Thymus (tissue), 11 donors: ENCODE measurements around the gene OASL. TPM values are rescaled to one million over a fixed set of nuclear protein-coding genes. Genes with fewer than 3 reads are reported as not detected.

Experiments
- DNase-seq, 9 donors: peaks; one replicate each; pipeline ENCODE4 v3.0.0-alpha.2; 2013; ENCODE audit warnings: low spot score in 9 of 9, low read depth in 6 of 9, missing footprints in 1 of 9
- H3K27ac ChIP-seq, 2 donors: one replicate each; pipeline ENCODE4 v1.5.1; 2013; ENCODE audit warnings: control low read depth in 1 of 2, low read depth in 1 of 2, low read length in 1 of 2, mild to moderate bottlenecking in 1 of 2, moderate library complexity in 1 of 2
- H3K27me3 ChIP-seq, 2 donors: one replicate each; pipeline ENCODE4 v1.5.1; 2013; ENCODE audit warnings: low read length in 1 of 2; ENCODE audit not compliant: control insufficient read depth in 2 of 2, insufficient read depth in 1 of 2
- H3K36me3 ChIP-seq, 2 donors: one replicate each; pipeline ENCODE4 v1.5.1; 2013; ENCODE audit warnings: low read length in 1 of 2, mild to moderate bottlenecking in 1 of 2, moderate library complexity in 1 of 2; ENCODE audit not compliant: control insufficient read depth in 2 of 2, insufficient read depth in 2 of 2
- H3K4me1 ChIP-seq, 2 donors: one replicate each; pipeline ENCODE4 v1.5.1; 2013; ENCODE audit warnings: low read length in 2 of 2; ENCODE audit not compliant: control insufficient read depth in 2 of 2, insufficient read depth in 2 of 2
- H3K4me3 ChIP-seq, 2 donors: one replicate each; pipeline ENCODE4 v1.5.1; 2013; ENCODE audit warnings: low read length in 2 of 2, control low read depth in 1 of 2, mild to moderate bottlenecking in 1 of 2
- H3K9me3 ChIP-seq, 2 donors: one replicate each; pipeline ENCODE4 v1.5.1; 2013; ENCODE audit warnings: low read length in 1 of 2, mild to moderate bottlenecking in 1 of 2; ENCODE audit not compliant: control insufficient read depth in 2 of 2, insufficient read depth in 1 of 2
- WGBS: extraction: QIAGEN DNeasy Blood & Tissue Kit; methylation state at CpG from one replicate; pipeline ENCODE4 v1.1.7; 2013; 5-methylcytosine and 5-hydroxymethylcytosine counted together
- polyA plus RNA-seq: library from polyadenylated mRNA; stranded (reverse); fragments of 200-250 nt; gene quantifications from one replicate; pipeline ENCODE4 v1.2.3, GENCODE V29; 2013
- total RNA-seq: library from RNA; stranded (reverse); fragments of 120-200 nt; gene quantifications from one replicate; pipeline ENCODE4 v1.2.4, GENCODE V29; 2013
- donor health status: healthy.

The OASL gene
- total and polyA plus RNA-seq, 2 donors = 5.7 to 6.3 TPM

DNA sequence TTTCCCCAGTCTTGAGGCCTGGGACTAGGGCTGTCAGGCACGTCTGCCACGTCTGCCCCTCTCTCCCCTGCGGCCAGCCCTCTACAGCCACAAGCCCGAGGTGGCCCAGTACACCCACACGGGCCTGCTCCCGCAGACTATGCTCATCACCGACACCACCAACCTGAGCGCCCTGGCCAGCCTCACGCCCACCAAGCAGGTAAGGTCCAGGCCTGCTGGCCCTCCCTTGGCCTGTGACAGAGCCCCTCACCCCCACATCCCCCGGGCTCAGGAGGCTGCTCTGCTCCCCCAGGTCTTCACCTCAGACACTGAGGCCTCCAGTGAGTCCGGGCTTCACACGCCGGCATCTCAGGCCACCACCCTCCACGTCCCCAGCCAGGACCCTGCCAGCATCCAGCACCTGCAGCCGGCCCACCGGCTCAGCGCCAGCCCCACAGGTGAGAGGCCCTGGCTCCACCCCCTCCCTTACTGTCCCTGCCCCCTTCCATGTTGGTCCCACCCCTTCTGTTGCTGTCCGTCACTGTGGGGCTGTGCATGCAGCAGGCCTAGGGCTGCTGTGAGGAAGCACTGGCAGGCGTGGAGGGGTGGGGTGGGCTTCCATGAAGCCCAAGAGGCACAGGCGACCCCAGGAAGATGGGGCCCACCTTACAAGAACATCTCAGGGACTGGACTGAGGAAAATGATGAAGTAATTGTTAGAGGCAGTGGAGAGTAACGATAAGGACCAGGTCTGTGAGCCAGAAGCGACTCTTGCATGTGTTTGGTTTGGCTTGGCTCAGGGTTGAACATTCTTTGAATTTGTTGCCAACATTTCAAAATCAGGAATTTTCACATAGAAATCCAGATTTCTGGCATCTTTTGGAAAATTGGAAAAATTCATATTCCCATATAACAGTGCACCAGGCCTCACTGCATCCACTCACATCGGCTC, 39.6 kb downstream of the OASL start:
- no peak for DNase-seq
- WGBS = 80% methylated on average over 23 of the region's 23 CpGs

DNA sequence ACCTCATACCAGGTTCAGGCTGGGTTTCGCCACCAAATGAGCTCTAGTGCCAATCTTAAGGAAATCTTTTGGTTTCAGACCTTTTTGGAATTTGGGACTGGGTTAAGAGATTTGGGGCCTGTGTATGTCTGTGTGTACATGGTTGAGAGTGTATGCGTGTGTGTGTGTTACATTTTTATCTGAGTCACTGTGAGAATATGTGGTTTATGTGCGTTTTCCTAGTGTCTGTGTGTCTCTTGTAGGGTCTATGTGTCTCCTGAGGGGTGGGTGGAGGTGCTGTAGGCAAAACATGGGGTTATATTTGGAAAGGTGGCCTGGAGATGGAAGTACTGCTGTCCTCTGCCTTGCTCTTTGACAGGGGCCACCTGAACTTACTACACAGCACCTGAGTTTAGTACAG, 40.6 kb downstream of the OASL start:
- Histone ChIP-seq H3K4me1 (peaks cover 15 to 28% of the 10 kb centered on the region in 2 donors), H3K9me3 (peaks cover 0 to 5% of the 10 kb centered on the region in 2 donors), H3K27ac (no peak overlapping the region), H3K4me3 (no peak overlapping the region), H3K27me3 (no peaks in the 10 kb centered on the region), H3K36me3 (peaks cover 10 to 13% of the 10 kb centered on the region in 2 donors)
- 96% methylated on average over 3 of the region's 3 CpGs for WGBS
- no peak for DNase-seq

More for the DNA sequence above, 39.6 kb downstream of the OASL start:
- Histone ChIP-seq H3K27ac (no peak overlapping the region), H3K36me3 (peaks cover 20 to 23% of the 10 kb centered on the region in 2 donors), H3K27me3 (no peaks in the 10 kb centered on the region), H3K4me1 (peaks cover 15 to 28% of the 10 kb centered on the region in 2 donors), H3K4me3 (no peak overlapping the region), H3K9me3 (peaks cover 0 to 4% of the 10 kb centered on the region in 2 donors)

DNA sequence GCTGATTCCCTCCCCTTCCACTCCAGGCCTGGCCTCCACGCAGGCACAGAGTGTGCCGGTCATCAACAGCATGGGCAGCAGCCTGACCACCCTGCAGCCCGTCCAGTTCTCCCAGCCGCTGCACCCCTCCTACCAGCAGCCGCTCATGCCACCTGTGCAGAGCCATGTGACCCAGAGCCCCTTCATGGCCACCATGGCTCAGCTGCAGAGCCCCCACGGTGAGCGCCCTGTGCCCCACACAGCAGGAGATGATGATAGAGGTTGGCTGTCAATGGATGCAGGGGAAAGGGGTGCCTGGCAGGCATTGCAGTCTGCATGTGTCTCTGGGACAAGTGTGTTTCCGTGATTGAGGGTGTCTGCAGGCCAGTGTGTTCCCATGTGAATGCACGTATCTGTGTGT, 41.6 kb downstream of the OASL start:
- H3K27ac ChIP-seq = no peak overlapping the region
- no peak overlapping the region for H3K4me3 ChIP-seq
- no peaks in the 10 kb centered on the region for H3K27me3 ChIP-seq
- no peak for DNase-seq
- peaks cover 15 to 28% of the 10 kb centered on the region in 2 donors for H3K4me1 ChIP-seq
- H3K36me3 ChIP-seq = peaks cover 7 to 11% of the 10 kb centered on the region in 2 donors
- WGBS = 91% methylated on average over 9 of the region's 9 CpGs
- H3K9me3 ChIP-seq = peaks cover 0 to 7% of the 10 kb centered on the region in 2 donors

DNA sequence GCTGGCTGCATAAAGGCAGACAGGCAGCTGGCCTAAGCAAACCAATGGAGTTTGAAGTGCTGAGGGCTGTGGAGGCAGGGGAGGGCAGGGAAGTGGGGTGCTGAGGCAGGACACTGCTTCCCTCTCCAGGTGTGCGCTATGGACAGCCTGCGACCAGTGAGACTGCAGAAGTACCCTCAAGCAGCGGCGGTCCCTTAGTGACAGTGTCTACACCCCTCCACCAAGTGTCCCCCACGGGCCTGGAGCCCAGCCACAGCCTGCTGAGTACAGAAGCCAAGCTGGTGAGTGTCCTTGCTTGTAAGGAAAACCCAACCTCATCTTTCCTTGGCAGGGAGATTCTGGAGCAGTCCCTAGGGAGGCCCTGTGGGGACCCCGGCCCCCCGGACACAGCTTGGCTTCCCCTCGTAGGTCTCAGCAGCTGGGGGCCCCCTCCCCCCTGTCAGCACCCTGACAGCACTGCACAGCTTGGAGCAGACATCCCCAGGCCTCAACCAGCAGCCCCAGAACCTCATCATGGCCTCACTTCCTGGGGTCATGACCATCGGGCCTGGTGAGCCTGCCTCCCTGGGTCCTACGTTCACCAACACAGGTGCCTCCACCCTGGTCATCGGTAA, 42.8 kb downstream of the OASL start:
- H3K4me1 ChIP-seq = peaks cover 9 to 17% of the 10 kb centered on the region in 2 donors

DNA sequence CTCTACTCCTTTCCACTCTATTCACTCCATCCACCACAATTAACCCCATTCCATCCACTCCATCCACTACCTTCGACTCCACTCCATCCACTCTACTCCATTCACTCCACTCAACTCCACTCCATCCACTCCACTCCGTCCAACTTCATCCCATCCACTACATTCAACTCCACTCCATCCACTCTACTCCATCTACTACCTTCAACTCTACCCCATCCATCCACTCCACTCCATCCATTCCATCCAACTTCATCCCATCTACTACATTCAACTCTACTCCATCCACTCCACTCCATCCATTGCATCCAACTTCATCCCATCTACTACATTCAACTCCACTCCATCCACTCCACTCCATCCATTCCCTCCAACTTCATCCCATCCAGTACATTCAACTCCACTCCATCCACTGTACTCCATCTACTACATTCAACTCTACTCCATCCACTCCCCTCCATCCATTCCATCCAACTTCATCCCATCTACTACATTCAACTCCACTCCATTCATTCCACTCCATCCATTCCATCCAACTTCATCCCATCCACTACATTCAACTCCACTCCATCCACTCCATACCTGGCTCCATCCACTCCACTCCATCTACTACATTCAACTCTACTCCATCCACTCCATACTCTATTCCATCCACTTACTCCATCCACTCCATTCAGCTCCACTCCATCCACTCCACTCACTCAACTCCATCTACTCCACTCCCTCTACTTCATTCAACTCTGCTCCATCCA, 44.3 kb downstream of the OASL start:
- no peak for DNase-seq
- H3K9me3 ChIP-seq = peaks cover 0 to 7% of the 10 kb centered on the region in 2 donors
- no peaks in the 10 kb centered on the region for H3K36me3 ChIP-seq
- H3K4me1 ChIP-seq = peaks cover 0 to 2% of the 10 kb centered on the region in 2 donors
- H3K27me3 ChIP-seq = no peaks in the 10 kb centered on the region
- no peak overlapping the region for H3K4me3 ChIP-seq
- 95% methylated on average over 2 of the region's 2 CpGs for WGBS
- H3K27ac ChIP-seq = no peak overlapping the region

More for the DNA sequence above, 42.8 kb downstream of the OASL start:
- H3K36me3 ChIP-seq = peaks cover 0 to under 1% of the 10 kb centered on the region in 2 donors
- peaks cover 0 to 7% of the 10 kb centered on the region in 2 donors for H3K9me3 ChIP-seq
- H3K27ac ChIP-seq = no peak overlapping the region
- WGBS = 95% methylated on average over 11 of the region's 11 CpGs
- H3K27me3 ChIP-seq = no peaks in the 10 kb centered on the region
- no peak for DNase-seq
- H3K4me3 ChIP-seq = no peak overlapping the region

DNA sequence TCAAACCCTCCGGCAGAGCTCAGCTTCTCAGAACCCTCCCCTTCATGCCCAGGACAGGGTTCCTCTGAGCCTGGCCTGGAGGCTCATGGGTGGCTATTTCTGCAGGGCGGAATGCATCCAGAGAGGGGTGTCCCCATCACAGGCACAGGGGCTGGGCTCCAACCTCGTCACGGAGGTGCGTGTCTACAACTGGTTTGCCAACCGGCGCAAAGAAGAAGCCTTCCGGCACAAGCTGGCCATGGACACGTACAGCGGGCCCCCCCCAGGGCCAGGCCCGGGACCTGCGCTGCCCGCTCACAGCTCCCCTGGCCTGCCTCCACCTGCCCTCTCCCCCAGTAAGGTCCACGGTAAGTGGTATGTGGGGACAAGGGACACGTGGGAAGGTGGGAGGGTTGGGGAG, 45.0 kb downstream of the OASL start:
- no peak overlapping the region for H3K4me3 ChIP-seq
- no peaks in the 10 kb centered on the region for H3K27me3 ChIP-seq
- H3K36me3 ChIP-seq = no peaks in the 10 kb centered on the region
- whole genome bisulfite sequencing = 94% methylated on average over 15 of the region's 15 CpGs
- H3K27ac ChIP-seq = no peak overlapping the region
- no peak for DNase-seq
- H3K9me3 ChIP-seq = peaks cover 0 to 7% of the 10 kb centered on the region in 2 donors
- H3K4me1 ChIP-seq = no peaks in the 10 kb centered on the region

DNA sequence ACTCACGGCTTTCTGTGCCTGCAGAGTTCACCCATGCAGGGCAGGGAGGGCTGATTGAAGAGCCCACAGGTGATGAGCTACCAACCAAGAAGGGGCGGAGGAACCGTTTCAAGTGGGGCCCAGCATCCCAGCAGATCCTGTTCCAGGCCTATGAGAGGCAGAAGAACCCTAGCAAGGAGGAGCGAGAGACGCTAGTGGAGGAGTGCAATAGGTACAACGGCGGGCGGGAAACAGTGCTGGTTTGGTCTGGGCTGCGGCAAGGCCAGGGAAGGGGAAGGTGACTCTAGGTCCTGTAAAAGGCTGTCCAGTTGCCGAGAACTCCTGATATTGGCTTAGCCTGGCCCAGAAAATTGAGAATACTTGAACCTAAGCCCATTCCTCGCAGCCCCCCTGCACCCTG, 45.5 kb downstream of the OASL start:
- WGBS = 90% methylated on average over 11 of the region's 11 CpGs
- H3K27ac ChIP-seq = no peak overlapping the region
- DNase-seq = no peak
- no peaks in the 10 kb centered on the region for H3K4me1 ChIP-seq
- H3K4me3 ChIP-seq = no peak overlapping the region
- H3K27me3 ChIP-seq = no peaks in the 10 kb centered on the region
- H3K9me3 ChIP-seq = peaks cover 0 to 3% of the 10 kb centered on the region in 2 donors
- H3K36me3 ChIP-seq = no peaks in the 10 kb centered on the region

DNA sequence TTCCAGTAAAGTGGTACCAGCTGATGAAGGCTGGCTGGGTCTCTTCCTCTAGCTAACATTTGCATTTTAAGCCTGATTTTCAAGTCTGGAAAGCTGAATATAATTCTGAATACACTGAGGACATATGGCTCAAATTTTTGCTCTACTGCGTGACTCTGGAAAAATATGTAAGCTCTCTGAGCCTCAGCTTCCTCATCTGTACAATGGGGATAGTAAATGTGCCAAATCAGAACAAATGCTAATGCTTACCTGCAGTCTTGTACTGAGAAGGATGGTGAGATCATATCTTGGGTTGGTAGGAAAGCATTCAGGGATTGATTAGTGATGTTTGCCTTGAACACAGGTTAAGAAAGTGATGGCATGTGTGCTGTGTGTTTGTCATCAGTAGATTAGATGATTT, 46.1 kb downstream of the OASL start:
- Histone ChIP-seq H3K9me3 (peaks cover 0 to 3% of the 10 kb centered on the region in 2 donors), H3K4me1 (no peaks in the 10 kb centered on the region), H3K27me3 (no peaks in the 10 kb centered on the region), H3K27ac (no peak overlapping the region), H3K36me3 (no peaks in the 10 kb centered on the region), H3K4me3 (no peak overlapping the region)
- DNase-seq = no peak
- WGBS = 99% methylated on average over 1 of the region's 1 CpG
